Left kidney (tissue), 2 donors: ENCODE measurements around the gene CACNA1D. TPM values are rescaled to one million over a fixed set of nuclear protein-coding genes. Genes with fewer than 3 reads are reported as not detected.
A peak's percentile ranks its signal among the peaks of the same experiment; 100 is the strongest.

Experiments
- DNase-seq: peaks from one replicate; pipeline ENCODE4 v3.0.0-alpha.2; 2013
- polyA plus RNA-seq: library from polyadenylated mRNA; unstranded; fragments of 120-200 nt; gene quantifications from one replicate; pipeline ENCODE4 v1.2.1, GENCODE V29; 2013; ENCODE audit not compliant: insufficient read length

The CACNA1D gene
- polyA plus RNA-seq, 1 donor: 21.9 TPM

- no peak for DNase-seq
Observed at GRCh38 chr3:53822331-53822741, 327.9 kb downstream of the CACNA1D start.

DNA sequence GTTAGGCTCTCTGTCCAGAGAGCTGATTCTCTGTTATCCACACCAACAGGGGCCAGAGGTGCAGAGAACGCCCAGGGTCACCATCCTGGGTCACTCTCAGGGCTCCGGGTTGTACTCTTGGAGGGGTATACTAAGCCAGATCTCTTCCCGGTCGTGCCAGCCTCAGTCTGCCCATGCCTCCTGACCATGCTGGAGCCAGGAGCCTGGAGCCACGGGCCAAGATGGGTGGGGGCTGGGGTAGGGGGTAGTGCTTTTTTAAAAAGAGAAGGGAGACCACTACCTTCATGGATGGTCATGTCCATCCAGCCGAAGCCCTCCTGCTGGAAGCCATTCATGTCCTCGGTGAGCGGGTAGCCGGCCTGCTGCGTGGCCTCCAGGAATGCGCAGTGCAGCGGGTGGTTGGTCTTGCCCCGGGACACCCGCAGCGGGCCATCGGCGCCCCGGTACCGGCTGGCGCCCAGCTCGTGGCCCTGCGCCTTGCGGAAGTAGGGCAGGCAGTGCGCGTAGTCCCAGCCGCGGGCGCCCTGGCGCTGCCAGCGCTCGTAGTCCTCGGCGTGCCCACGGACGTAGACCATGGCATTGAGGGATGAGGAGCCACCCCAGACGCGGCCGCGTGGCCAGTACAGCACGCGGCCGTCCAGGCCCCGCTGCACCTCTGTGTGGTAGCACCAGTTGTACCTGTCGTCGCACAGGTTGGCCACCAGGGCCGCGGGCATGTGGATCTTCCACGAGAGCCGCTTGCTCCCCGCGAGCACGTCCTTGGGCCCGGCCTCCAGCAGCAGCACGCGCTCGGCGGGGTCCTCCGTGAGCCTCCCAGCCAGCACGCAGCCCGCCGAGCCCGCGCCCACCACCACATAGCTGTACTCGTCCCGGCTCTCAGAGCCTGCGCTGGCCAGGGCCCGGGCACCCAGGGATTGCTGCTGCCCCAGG is 328.9 kb downstream of the CACNA1D start:
- DNase-seq: no peak

DNA sequence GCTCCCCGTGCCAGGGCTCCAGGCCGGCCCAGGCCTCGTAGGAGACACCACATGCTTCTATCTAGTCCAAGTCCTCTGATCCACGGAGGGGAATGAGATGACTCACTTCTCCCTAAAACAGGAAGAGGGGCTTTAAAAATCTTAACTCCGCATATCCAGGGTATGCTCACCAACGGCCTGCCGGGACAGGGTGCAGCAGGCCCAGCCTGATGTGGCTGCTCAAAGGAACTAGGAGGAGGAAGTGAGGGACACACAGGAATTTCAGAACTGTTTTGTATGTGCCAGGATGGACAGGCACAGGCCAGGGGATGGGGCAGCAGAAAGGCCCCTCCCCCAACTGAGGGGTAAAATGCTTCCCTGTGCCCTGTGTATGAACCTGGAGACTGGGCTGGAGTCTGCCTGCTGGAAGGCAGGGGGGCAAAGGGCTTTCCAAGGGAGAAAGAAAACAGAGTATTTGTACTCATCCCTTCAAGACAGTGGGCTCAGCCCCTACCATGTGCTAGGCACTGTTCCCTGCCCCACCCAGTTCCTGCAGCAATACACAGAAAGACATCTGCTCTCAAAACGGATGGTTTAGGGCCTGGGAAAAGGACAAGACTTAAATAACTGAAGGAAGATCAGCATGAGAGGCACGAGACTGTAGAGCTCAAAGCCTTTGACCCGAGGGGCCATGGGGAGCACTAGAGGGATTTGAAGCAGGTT is 329.7 kb downstream of the CACNA1D start:
- DNase-seq: no peak

DNA sequence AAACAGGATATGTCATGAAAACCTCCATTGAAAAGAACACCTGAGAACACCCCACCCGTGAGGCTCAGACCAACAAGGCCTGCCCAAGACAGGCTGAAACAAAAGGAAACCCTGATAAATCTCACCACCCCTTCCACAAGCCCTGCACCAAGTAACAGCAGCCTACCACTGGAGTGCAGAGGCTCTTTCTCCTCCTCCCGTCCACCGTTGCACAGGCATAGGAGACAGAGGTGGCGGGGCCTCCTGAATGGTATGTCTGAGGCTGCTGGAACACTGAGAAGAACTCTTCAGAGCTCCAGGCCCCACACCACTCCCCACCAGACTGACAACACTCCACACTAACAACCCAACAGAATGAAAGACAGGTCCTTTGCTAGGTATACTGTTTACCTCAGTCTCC is 330.4 kb downstream of the CACNA1D start:
- no peak for DNase-seq

DNA sequence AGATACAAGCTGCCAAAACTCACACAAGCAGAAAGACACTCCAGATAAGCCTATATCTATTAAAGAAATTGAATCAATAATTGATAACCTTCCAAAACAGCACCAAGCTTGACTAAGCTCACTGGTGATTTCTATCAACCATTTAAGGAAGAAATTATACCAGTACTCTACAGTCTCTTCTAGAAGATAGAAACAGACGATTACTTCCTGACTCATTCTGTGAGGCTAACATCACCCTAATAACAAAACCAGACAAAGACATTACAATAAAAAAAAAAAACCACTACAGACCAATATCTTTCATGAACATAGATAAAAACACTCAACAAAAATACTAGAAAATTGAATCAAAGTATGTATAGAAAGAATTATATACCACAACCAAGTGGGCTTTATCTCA is 331.6 kb downstream of the CACNA1D start:
- no peak for DNase-seq

DNA sequence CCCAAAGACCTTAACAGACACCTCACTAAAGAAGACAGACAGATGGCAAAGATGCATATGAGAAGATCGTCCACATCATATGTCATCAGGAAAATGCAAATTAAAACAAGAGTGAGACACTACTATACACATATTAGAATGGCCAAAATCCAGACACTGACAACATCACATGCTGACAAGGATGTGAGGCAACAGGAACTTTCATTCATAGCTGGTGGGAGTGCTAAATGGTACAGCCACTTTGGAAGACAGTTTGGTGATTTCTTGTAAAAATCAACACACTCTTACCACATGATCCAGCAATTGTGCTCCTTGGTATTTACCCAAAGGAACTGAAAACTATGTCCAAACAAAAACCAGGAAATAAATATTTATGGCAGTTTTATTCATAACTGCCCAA is 334.2 kb downstream of the CACNA1D start:
- no peak for DNase-seq

DNA sequence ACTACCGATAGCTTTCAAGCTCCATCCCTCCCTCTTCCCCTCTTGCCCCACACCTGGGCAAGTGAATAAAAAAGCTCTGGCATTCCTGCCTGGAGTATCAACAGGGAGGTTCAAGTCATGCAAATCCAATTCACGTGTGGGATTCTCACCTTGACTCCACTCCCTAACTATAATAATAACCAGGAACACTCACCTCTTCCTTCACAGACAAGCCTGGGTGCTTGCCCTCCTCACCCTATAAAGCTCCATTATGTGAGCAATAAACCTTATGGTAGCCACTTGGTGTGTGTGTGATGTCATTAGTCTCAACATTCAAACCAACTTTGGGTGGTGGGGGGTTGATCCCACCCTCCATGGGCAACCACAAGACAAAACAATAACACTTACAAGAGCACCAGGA is 335.2 kb downstream of the CACNA1D start:
- no peak for DNase-seq

GRCh38 chr3:53830944-53831343 is 336.5 kb downstream of the CACNA1D start:
- DNase-seq: no peak

DNA sequence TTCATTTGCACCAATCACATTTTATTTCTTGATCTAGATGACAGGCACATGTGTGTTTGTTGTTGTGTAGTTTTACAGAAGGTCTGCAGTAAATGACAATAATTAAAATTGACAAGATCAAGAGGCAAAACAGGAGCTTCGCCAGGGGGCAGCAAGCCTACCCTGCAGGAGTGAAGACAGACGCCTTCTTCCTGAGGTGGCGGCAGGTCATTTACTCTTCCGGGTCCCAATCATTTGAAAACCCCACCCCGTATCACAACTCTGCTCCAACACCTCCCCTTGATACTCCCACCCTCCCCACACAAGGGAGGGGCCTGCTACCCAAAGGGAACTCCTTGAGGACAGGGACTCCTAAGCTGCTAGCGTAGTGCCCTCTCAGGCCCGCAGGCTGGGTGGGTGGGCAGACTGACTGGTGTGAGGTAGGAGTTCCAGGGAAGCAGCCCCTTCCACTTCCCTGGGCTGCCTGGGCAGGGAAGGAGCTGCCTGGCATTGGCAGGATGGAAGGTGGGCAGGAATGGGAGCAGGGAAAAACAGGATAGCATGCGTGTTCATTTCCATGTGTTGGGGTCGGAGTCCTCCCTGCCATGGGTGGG is 338.7 kb downstream of the CACNA1D start:
- no peak for DNase-seq

DNA sequence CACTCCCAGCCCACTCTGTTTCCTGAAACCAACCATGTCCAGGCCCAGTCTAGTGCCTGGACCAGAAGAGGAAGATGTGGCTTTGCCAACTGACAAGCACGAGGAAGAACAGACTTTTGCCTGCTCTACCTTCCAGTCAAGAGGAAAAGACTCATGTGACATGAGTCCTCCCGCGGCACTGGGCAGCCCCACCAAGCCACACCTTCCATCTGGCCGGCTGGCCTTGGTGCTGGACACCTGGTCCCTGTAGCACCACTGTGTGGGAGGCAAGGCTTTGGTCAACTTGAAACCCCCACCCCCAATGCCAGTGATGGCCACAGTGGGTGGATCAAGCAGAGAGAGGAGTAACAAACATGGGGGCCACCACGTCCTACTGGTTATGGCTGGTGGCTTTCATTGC is 339.3 kb downstream of the CACNA1D start:
- DNase-seq: no peak

DNA sequence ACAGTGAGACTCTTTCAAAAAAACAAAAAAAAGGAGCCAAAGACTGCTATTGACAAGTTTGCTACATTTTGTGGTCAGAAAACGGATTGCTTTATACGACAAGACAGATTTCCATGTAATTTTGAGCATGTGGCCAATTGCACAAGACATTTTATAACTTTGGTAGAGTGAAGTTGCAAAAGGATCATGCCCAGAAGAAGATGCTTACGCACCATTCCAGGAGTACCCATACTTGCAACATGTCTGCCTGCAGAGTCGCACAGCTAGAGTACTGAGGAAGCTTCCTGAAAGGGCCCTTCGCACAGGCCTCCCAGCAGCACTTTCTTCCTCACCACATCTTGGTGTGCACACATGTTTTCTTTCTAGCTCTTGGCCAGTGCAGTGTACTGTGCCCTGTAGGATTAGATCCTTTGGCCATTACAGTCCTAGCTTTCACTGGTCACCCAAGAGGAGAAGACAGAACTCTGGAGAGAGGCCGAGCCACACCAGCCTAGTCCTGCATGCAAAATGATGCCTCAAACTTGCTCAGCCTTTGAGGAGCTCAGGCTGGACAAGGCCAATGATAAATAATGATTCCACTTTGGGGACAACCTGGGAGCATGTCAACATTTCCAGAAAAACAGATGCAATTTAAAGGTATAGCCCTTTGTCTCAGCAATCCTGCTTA is 340.2 kb downstream of the CACNA1D start:
- DNase-seq: no peak

GRCh38 chr3:53835257-53835656 is 340.8 kb downstream of the CACNA1D start:
- DNase-seq: no peak

GRCh38 chr3:53836084-53836872 is 341.9 kb downstream of the CACNA1D start:
- no peak for DNase-seq

GRCh38 chr3:53837331-53837730 is 342.9 kb downstream of the CACNA1D start:
- no peak for DNase-seq

DNA sequence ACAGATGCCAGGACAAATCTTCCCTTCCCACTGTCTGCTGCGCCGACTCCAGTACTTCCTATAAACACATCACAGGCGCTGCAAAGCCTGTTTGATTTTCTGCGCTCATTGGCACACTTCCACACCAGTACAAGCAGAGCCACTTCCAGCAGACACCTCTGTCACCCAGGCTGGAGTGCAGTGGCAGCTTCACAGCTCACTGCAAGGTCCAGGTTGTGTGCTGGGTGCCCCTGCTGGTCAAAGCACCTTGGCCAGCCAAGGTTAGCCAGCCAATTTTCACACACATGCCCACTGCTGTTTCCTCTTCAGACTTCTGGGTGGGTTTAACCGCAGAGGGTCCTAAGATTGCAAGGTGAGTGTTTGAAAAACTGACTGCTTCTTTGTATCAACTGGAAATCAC is 346.9 kb downstream of the CACNA1D start:
- no peak for DNase-seq

DNA sequence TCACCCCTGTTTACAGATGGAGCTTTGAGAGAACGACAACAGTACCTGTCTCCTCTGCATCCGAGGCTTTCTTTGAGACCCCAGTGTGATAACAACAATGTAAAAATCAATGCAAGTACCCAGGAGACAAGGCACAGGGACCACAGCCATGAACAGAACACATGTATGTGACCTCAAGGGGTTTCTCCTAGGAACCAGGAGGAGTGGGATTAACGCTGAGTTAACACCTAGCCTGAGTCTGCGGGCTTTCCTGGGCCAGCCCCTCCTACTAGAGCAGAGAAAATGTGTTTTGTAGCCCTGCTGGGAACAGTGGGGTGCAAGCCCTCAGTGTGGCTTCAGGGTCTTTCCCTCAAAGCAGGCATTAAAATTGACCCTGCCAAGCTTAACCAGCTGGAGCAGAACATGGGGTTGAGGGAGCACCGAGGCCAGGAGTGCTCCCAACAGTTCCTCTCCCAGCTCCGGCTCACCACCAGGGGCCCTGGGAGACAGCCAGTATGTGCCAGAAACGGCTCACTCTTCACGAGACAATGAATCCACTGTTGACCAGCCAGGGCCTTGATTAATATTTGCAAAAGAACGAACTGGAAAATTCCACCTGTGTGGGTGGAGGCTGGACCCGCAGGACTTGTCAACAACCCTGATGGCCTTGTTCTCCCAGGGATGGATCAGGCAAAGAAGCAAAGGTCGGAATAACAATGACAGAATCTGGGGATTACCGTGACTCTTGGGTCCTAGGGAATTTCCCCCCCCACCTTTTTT is 348.2 kb downstream of the CACNA1D start:
- DNase-seq: peak; percentile 33

GRCh38 chr3:53843195-53844177 is 349.1 kb downstream of the CACNA1D start:
- no peak for DNase-seq

DNA sequence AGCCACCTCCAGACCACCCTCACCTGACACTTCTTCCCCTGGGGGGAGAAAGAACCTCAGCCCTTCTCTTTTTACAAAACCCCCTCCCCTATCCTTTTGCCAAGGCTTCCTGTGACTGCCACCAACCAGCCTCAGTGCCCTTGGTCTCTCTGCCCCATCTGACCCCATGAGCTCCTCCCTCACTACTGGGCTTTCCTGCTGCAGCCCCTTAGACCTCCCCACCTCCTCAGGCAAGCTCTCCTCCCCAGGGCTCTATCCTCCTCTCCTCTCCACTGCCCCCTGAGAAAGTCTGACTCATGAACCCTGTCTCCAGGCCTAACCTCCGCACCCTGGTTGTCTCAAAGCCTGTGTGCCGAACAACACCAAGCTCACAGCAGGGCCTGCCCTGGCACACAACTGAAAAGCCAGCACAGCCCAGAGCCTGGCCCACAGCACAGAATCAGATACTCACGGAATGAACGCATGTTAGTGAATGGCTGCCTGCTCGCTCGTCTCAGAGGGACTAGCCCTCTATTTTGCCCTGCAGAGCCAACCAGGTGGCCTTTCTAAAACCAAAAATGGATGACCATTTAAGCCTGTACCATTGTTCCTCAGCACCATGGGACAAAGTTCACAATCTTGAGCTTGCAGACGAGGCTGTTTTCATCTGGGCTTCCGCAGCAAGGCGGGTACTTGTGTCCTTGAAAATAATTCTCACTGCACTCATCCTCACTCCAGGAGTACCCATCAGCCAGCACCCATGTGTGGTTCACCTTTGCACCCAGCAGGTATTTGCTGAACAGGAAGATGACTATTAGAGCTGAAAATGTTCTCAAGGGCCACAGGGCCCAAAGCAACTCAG is 350.1 kb downstream of the CACNA1D start:
- DNase-seq: no peak
